HG03342 (cell line): ENCODE measurements around the gene SBNO2.

Source experiments
- ATAC-seq: cut with Tn5 transposase; IDR thresholded peaks from one replicate; pipeline ENCODE4 v1.9.1; 2021; ENCODE audit warnings: mild to moderate bottlenecking, moderate library complexity; ENCODE audit not compliant: unreplicated experiment

SBNO2 gene

DNA sequence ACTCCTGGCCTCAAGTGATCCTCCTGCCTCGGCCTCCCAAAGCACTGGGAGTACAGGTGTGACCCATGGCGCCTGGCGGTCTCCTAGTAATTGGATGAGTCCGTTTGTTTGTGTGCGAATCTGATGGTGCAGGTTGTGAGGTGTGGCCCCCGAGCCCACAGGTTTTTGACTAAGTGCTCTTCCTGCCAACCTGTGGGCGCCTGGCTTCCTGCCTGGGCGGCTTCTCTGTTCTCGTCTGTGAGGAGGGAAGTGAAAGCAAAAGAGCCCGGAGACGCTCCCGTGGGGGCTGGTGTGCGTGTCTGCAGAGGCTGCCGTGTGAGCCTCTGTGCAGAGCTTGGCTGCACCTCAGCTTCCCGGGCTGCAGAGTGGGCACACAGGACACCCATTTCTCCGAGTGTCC is 97.1 kb downstream of the SBNO2 start:
- peak; percentile 66 for ATAC-seq

DNA sequence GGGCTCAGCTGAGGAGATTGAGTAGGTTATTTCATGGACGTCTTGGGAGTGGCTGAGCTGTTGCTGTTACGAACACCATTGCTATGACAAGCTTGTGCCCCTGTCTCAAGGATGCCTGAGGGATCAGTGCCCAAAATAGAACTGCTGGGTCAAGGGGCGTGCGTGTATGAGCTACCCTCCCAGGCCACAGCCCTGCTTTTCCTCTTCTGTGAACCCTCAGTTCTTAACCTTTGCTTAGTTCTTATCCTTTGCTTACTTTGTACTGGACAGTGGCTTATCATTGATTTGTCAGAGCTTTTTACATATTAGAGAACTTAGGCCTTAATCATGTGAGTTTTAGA is 98.1 kb downstream of the SBNO2 start:
- no peak for ATAC-seq

DNA sequence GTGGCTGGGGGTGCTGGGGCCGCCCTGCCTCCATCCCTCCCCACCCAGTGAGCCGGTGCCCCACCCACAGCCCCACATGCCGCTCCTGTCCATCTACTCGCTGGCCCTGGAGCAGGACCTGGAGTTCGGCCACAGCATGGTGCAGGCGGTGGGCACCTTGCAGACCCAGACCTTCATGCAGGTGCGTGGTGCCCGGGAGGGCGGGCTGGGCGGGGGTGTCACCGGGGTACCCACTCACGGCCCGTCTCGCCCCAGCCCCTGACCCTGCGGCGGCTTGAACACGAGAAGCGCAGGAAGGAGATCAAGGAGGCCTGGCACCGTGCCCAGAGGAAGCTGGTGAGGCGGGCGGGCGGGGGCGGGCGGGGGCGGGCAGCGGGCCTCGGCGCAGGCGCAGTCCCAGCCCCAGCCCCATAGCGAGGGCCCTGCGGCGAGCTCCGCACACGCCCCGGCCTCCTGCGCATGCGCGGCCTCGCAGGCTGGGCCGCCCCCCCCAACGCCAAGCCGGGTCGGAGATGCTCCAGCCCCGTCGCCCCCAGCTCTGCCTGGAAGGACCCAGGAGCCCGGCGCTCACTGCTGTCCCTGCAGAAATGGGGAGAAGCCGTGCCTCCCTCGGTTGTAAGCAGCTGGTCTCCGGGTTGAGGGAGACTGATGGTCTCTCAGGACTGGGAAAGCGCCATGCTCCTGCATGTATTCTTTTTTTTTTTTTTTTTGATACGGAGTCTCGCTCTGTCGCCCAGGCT is 99.4 kb downstream of the SBNO2 start:
- no peak for ATAC-seq

DNA sequence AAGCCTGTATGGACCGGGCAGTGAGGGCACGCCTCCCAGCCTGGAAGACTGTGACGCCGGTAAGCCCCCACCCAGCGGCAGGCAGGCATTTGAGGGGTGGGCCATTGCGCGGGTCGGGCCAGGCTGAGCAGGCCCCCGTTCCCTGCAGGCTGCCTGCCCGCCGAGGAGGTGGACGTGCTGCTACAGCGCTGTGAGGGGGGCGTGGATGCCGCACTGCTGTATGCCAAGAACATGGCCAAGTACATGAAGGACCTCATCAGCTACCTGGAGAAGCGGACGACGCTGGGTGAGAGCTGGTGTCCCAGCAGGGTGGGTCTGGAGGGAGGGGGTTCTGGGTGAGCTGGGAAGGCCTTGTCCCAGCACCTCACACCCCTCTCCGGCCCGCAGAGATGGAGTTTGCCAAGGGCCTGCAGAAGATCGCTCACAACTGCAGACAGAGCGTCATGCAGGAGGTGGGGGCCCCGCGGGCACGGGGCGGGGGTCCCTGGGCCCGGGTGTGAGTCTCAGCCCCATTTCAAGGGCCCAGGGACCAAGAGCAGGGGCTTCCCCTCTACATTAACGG is 100.0 kb downstream of the SBNO2 start:
- no peak for ATAC-seq

DNA sequence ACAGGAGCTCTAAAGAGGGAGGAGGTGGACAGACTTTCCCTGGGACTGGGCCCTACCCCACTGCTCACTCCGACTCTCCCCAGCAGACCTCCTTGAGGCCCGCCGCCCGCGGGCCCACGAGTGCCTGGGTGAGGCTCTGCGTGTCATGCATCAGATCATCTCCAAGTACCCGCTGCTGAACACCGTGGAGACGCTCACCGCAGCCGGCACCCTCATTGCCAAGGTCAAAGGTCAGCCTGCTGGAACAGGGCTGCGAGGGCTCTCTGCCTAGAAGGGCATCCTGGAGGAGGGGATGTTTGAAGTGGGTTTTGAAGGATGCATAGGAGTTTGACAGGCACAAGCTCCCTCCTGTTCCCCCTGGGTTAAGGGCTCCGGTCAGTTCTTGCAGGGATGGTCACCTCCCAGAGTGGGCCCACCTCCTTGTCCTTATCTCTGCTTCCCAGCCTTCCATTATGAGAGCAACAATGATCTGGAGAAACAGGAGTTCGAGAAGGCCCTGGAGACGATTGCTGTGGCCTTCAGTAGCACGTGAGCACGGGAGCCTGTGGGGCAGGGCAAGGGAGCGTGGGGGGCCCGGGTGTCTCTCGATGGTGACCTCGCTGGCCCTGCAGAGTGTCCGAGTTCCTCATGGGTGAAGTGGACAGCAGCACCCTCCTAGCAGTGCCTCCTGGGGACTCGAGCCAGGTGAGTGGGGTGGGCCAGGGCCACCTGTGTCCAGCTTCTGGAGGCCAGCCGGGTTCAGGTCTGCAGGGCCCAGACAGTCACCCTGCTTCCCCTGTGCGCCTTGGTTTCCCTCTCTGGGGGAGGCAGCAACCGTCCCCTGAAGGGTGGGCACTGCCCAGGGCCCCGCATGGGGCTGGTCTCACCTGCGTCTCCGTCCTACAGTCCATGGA is 100.8 kb downstream of the SBNO2 start:
- ATAC-seq, result no peak

DNA sequence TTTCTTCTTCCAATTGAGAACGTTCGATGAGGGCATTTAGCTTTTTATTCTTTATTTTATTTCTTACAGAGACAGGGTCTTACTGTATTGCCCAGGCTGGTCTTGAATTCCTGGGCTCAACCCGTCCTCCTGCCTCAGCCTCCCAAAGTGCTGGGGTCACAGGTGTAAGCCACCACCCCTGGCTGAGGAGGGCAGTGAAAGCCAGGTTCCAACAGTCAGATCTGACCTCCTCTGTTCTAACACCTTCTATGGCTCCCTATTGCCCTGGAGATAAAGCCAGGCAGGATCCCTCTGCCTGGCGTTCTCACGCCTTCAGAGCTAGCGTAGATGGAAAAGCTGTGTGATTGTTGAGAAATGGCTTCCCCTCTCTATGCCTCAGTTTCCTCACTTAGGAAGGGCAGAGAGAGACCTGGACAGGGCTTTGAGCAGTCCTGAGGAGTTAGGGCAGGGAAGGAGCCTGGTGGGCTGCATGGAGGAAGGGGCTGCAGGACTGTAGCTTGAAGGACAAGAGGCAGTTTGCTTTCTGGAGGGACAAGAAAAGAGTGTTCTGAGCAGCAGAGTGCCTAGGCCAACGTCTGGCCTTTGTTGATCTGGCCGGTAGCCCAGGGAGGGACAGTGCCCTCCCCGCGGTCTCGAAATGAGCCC is 101.6 kb downstream of the SBNO2 start:
- no peak for ATAC-seq

DNA sequence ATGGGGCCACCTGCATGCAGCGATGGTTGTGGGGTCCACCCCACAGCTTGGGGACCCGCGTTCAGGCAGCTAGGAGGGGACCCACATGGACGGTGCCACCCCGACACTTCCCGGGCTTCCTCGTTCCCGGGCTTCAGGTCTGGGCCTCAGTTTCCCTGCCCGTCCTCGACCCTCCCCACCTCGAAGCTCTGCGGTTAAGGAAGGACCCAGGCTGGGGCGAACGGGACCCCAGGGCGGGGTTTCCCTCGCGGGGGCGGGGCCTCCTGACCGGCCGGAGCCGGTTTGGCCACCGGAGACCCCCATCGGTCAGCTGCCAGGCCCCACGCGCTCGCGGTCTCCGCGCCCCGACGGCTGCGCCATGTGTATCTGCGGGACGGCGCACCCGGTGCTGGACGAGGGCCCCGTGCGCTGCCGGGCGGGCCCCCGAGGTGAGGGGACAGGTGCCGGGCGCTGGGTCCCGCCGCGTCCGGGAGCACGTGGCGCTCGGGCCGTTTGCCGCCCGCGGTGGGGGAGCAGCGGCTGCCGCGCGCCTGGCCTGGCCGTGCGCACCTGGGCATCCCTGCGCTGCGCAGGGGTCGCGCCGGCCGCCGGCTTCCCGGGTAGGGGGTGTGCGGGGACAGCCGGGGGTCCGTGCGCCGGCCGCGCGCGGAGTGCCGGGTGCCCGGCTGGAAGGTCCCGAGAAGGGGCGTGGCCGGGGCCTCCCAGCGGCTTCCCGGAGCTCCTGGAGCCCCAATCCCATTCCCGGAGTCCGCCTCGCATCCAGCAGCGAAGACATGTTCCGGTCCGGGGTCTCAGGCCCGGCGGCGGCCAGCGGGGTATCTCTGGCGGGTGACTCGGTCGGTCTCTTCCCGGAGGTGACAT is 102.9 kb downstream of the SBNO2 start:
- no peak for ATAC-seq

DNA sequence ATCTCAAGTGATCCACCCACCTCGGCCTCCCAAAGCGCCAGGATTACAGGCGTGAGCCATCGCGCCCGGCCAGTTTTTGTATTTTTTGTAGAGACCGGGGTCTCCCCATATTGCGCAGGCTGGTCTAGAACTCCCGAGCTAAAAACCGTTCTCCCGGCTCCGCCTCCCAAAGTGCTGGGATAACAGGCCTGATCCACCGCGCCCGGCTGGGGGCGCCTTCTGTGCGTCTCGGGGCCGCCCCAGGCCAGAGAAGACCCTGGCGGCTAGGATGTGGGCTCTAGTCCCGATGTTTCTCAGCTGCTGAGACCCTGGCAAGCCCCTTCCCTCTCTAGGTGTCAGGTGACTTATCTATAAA is 103.5 kb downstream of the SBNO2 start:
- ATAC-seq, result no peak

DNA sequence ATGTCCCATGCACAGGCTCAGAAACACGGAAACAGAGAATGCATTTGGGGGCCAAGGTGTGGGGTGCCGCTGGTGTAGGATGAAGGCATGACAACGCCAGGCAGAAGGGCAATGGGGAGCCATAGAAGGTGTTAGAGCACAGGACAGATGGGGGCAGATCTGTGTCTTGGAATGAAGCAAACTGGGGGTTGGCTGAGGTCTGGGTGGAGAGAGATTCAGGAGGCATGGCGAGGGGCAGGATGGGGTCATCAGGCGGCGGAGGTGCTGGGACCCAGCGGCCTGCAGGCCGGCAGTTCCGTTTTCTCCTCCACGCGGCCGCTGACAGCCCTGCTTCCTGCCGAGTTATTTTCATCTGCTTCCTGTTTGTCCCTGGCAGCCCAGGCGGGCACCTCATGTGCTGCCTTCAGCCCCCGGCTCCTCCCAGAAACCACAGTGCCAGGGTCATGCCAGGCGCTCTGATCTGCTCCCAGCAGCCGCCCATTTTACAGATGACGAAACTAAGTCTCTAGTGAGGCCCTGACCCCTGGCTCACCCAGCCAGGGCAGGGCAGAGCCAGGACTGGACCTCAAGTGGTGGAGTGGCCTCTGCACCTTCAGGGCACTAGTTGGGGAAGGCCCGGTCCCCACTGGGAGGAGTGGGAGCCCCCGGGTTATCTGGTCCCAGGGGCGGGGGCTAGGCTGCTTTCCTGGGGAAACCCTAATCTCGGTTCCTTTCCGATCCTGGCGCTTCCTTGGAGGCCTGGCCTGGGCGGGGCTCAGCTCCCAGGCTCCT is 104.9 kb downstream of the SBNO2 start:
- ATAC-seq, result no peak

DNA sequence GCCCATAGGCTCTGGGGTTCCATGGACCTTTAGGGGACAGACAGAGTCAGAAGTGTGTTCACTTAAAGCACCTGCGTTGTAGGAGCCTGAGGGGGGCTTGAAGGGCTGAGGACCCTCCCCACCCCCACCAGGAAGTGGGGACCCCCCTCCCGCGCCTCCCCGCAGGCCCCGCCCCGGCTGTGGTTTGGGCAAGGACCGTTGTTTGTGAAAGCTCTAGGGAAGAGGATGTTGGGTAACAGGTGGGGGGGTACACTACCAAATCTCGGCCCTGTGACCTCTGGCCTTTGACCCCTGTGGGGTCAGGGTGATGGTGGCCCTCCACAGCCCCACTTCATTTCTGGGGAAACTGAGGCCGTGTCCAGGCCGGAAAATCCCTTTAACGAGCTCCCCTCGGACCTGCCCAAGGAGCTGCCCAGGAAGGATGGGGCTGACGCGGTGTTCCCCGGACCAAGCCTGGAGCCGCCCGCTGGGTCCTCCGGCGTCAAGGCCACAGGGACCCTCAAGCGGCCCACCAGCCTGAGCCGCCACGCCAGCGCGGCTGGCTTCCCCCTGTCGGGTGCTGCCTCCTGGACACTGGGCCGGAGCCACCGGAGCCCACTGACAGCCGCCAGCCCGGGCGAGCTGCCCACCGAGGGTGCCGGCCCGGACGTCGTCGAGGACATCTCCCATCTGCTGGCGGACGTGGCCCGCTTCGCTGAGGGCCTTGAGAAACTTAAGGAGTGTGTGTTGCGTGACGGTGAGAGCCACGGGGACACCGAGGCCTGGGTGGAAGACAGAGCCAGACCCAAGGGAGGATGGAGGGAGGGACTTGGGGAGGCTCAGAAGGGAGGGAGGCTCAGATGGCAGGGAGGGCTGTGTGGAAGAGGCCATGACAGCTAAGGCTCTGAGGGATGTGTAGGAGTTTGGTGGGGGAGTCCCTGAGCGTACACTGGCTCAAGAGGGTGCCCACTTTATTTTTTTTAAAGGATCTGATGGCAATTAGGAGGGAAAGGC is 105.8 kb downstream of the SBNO2 start:
- no peak for ATAC-seq

DNA sequence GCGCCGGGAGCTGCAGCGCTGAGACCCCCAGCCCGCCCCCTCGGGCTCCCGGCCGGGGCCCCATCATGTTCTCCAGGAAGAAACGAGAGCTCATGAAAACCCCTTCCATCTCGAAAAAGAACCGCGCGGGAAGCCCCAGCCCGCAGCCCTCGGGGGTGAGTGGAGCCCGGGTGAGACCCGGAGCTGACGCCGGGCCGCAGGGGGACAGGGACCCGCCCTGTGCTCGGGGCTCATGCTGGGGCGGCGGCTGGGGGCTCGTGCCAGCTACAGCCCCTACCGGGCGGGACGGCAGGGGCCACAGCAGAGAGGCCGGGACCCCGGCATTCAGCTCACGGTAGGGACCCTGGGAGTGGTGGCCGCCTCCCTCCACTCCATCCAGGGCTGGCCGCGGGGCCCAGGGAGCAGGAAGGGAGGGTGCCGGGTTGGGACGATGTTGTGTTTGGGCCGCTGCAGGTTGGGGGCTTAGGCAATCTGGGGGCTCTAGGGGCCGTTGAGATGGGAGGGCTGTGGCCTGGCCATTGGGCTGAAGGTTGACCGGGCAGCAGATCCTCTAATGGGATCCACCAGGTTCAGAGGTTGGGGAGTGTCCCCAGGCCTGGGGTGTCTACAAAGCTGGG is 106.6 kb downstream of the SBNO2 start:
- no peak for ATAC-seq

DNA sequence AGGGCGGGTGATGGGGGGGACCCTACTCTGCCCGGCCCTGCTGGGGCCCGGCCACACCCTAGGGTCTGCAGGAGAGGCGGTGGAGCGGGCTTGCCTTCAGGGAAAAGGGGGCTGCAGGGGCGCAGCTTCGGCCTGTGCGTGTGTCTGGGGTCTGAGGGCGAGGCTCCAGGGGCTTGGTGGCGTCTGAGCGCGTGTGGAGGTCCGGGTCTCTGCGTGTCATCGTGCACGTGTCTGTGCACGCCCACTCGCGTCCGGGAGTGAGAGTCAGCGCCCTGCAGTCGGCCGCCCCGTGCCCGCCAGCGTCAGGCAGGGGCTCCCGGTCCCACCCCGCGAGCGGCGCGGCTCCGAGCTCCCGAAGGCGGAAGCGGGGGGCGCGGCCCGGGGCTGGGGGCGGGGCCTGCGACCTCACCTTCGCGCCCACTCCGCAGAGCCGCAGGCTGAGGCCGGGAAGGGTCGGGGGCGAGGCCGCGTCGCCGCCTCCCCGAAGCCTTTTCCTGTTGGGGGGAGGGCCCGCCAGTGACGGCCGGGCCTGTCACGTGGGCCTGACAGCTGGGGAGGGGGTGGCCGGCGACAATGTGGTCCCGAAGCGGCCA is 107.2 kb downstream of the SBNO2 start, which contains the start of gene ARHGAP45:
TSS of gene ARHGAP45 (plus strand) at position 420 of the 593 bp plus-strand sequence. CDS start 239 bp downstream, outside the sequence.
- ATAC-seq, result no peak

DNA sequence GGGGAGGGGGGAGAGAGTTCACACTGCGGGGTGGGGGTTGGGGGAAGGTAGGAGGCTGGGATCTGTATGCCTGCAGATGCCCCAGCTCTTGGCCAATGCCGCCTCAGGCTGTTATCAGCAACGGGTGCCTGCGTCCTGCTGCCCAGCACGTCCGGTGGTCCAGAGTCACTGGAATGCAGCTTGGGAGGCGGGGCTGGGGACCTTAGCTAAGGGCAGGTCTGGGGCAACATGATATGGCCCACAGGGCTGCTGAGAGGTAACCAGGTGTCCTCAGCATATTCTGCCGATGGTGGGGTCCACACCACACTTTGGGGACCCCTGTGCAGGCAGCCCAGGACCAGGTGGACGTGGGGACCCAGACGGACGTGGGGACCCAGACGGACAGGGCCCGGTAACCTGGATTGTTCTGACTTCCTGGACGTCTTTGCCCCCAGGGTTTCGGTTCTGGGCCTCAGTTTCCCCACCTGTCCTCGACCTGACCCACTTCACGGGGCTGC is 107.8 kb downstream of the SBNO2 start:
- no peak for ATAC-seq

DNA sequence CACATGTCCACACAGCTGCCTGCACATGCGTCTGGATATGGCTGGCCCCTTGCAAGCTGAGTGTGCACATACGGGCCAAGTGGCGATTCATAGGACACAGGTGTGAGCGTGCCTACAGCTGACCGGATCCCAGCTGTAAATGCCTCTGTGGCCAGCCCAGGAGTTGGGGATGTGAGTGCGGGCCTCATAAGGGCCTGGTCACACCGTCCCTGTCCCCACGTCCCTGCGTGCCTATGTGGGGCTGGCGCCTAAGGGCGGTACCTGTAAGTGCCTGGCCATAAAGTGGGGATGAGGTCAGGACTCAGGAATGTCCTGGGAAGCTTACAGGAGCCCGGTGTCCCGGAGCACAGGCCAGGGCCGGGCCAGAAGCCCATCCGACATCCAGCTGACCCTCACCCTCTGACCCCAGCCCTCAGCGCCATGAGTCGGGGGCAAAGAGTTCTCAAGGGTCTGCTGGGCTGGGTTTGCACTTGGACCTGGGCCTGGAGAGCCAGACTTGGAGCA is 108.4 kb downstream of the SBNO2 start:
- no peak for ATAC-seq

DNA sequence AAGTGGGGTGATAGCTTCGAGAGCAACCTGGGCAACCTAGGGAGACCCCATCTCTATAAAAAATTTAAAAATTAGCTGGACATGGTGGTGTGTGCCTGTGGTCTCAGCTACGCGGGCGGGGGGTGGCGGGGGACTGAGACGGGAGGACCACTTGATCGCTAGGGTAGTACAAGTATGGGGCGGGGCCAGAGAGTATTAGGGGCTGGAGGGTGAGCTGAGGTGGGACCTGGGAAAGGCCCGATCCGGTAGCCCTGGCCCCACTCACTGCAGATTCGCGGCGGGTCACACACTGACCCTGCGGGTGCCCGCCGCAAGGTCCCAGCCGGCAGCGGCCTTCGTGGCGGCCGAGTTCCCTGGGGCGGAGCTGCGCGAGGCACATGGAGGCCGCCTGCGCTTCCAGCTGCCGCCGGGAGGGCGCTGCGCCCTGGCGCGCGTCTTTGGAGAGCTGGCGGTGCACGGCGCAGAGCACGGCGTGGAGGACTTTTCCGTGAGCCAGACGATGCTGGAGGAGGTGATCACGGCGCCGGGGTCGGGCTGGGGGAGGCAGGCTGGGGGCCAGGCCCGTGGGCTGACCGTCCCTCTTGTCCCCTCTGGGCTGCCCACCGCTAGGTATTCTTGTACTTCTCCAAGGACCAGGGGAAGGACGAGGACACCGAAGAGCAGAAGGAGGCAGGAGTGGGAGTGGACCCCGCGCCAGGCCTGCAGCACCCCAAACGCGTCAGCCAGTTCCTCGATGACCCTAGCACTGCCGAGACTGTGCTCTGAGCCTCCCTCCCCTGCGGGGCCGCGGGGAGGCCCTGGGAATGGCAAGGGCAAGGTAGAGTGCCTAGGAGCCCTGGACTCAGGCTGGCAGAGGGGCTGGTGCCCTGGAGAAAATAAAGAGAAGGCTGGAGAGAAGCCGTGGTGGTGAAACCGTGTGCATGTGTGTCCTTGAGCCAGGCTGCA is 109.1 kb downstream of the SBNO2 start:
- peak; percentile 31 for ATAC-seq
